K562 (cell line): ENCODE measurements around the gene SAFB.

ENCODE experiments used
- JUND ChIP-seq, 2 experiments: IDR thresholded peaks; 2 replicates in 1 of 2; 3 replicates in 1 of 2; pipeline ENCODE4 v1.6.1; 2011; ENCODE audit warnings: borderline replicate concordance in 2 of 2, low read depth in 2 of 2, low read length in 2 of 2, improper control_type of control experiment in 1 of 2, missing biosample characterization in 1 of 2, missing genetic modification characterization in 1 of 2, missing genetic modification reagents in 1 of 2
- KLF13 ChIP-seq: fragments of 450-650 bp; IDR thresholded peaks from 2 replicates; pipeline ENCODE4 v1.6.1; 2016; ENCODE audit warnings: missing genetic modification characterization, low read depth, mild to moderate bottlenecking, missing compliant biosample characterization, moderate library complexity, borderline replicate concordance
- KLF6 ChIP-seq: fragments of 250-450 bp; sonication (Bioruptor Pico); IDR thresholded peaks from 2 replicates; pipeline ENCODE4 v1.4.0; 2020; ENCODE audit warnings: mild to moderate bottlenecking, moderate library complexity, borderline replicate concordance
- XRCC3 ChIP-seq: fragments of 450-650 bp; IDR thresholded peaks from 2 replicates; pipeline ENCODE4 v1.6.1; 2017; ENCODE audit warnings: mild to moderate bottlenecking, moderate library complexity
- YY1 ChIP-seq, 3 experiments: IDR thresholded peaks; 2 replicates each; pipeline ENCODE4 v1.6.1; 2011; ENCODE audit warnings: low read length in 2 of 3, mild to moderate bottlenecking in 2 of 3, moderate library complexity in 2 of 3, borderline replicate concordance in 1 of 3, control low read depth in 1 of 3, low read depth in 1 of 3; ENCODE audit not compliant: insufficient read depth in 3 of 3, insufficient replicate concordance in 2 of 3, control insufficient read depth in 1 of 3, insufficient read length in 1 of 3; ENCODE audit errors: extremely low read depth in 1 of 3
- ZNF274 ChIP-seq: IDR thresholded peaks from 2 replicates; pipeline ENCODE4 v1.6.1; 2011; ENCODE audit warnings: low read depth, mild to moderate bottlenecking, low read length, moderate library complexity, borderline replicate concordance
- TF ChIP-seq, protein P1 (sequence below): IDR thresholded peaks from 2 replicates; pipeline ENCODE4 v1.6.1; 2011; ENCODE audit warnings: borderline replicate concordance, low read depth, mild to moderate bottlenecking, moderate library complexity, low read length; ENCODE audit not compliant: insufficient read depth, poor library complexity, severe bottlenecking
- TF ChIP-seq, protein P2 (sequence below): IDR thresholded peaks from 2 replicates; pipeline ENCODE4 v1.6.1; 2016; ENCODE audit warnings: missing genetic modification characterization, missing compliant biosample characterization
- TF ChIP-seq, protein P3 (sequence below): fragments of 150-350 bp; IDR thresholded peaks from 2 replicates; pipeline ENCODE4 v1.6.1; 2014; ENCODE audit warnings: low read depth, mild to moderate bottlenecking, low read length, borderline replicate concordance
- TF ChIP-seq, protein P4 (sequence below), 3 experiments: fragments of 200-800 bp in 1 of 3; sonication (Bioruptor generic) in 1 of 3; sonication (generic) in 1 of 3; formaldehyde crosslinking in 1 of 3; IDR thresholded peaks; 2 replicates each; pipeline versions ENCODE4 v1.6.1 to v1.8.0; 2016 to 2022; ENCODE audit warnings: mild to moderate bottlenecking in 2 of 3, missing compliant biosample characterization in 2 of 3, missing genetic modification characterization in 2 of 3, missing genetic modification reagents in 1 of 3
- TF ChIP-seq, protein P5 (sequence below), 3 experiments: IDR thresholded peaks in 2 of 3; conservative IDR thresholded peaks in 1 of 3; 2 replicates each; pipeline ENCODE4 v1.5.1; 2011 to 2012; ENCODE audit warnings: low read length in 3 of 3, mild to moderate bottlenecking in 3 of 3, control low read depth in 2 of 3, improper control_type of control experiment in 1 of 3, inconsistent platforms in 1 of 3, low read depth in 1 of 3, mixed read lengths in 1 of 3, moderate library complexity in 1 of 3; ENCODE audit not compliant: insufficient read depth in 2 of 3

DNA sequence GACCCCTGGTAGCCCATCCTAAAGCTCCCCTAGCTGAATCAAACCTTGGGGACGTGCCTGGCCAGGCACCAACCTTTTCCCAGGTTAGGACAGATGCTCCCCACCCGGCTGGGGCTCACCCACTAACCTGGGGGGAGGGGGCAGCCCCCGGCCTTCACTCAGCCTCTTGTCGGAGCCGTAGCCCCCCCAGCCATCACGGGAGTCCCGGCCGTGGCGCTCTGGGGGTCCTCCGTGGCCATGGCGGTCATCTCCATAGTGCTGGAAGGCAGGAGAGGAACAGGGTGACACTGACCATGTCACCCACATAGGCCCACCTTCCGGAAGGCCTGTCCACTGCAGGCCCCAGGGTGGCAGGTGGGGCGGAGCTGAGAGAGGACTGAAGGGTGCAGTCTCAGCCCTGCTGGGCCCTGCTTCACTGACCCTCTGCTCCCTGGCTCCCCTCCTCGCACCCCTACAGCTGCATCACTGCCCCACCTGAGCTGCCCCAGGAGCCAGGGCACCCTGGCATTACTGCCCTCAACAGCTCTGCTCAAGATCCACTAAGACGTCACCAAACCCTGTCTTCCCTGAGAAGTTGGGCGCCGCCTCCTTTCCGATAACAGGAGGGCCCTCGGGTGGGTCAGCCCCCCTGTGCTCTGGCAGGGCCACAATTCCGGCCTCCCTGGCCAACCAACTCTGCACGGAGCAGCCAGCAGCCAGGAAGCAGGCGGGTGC is 32.6 kb upstream of the SAFB start:
- no peak for TF ChIP-seq KLF13 (tag)
- TF ChIP-seq, protein P1, sequence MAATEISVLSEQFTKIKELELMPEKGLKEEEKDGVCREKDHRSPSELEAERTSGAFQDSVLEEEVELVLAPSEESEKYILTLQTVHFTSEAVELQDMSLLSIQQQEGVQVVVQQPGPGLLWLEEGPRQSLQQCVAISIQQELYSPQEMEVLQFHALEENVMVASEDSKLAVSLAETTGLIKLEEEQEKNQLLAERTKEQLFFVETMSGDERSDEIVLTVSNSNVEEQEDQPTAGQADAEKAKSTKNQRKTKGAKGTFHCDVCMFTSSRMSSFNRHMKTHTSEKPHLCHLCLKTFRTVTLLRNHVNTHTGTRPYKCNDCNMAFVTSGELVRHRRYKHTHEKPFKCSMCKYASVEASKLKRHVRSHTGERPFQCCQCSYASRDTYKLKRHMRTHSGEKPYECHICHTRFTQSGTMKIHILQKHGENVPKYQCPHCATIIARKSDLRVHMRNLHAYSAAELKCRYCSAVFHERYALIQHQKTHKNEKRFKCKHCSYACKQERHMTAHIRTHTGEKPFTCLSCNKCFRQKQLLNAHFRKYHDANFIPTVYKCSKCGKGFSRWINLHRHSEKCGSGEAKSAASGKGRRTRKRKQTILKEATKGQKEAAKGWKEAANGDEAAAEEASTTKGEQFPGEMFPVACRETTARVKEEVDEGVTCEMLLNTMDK: no peak
- no peak for TF ChIP-seq KLF6
- no peak for TF ChIP-seq XRCC3
- TF ChIP-seq, protein P2, sequence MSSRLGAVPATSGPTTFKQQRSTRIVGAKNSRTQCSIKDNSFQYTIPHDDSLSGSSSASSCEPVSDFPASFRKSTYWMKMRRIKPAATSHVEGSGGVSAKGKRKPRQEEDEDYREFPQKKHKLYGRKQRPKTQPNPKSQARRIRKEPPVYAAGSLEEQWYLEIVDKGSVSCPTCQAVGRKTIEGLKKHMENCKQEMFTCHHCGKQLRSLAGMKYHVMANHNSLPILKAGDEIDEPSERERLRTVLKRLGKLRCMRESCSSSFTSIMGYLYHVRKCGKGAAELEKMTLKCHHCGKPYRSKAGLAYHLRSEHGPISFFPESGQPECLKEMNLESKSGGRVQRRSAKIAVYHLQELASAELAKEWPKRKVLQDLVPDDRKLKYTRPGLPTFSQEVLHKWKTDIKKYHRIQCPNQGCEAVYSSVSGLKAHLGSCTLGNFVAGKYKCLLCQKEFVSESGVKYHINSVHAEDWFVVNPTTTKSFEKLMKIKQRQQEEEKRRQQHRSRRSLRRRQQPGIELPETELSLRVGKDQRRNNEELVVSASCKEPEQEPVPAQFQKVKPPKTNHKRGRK (tag): no peak
- TF ChIP-seq, protein P3, sequence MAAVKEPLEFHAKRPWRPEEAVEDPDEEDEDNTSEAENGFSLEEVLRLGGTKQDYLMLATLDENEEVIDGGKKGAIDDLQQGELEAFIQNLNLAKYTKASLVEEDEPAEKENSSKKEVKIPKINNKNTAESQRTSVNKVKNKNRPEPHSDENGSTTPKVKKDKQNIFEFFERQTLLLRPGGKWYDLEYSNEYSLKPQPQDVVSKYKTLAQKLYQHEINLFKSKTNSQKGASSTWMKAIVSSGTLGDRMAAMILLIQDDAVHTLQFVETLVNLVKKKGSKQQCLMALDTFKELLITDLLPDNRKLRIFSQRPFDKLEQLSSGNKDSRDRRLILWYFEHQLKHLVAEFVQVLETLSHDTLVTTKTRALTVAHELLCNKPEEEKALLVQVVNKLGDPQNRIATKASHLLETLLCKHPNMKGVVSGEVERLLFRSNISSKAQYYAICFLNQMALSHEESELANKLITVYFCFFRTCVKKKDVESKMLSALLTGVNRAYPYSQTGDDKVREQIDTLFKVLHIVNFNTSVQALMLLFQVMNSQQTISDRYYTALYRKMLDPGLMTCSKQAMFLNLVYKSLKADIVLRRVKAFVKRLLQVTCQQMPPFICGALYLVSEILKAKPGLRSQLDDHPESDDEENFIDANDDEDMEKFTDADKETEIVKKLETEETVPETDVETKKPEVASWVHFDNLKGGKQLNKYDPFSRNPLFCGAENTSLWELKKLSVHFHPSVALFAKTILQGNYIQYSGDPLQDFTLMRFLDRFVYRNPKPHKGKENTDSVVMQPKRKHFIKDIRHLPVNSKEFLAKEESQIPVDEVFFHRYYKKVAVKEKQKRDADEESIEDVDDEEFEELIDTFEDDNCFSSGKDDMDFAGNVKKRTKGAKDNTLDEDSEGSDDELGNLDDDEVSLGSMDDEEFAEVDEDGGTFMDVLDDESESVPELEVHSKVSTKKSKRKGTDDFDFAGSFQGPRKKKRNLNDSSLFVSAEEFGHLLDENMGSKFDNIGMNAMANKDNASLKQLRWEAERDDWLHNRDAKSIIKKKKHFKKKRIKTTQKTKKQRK: no peak
- TF ChIP-seq, protein P4, sequence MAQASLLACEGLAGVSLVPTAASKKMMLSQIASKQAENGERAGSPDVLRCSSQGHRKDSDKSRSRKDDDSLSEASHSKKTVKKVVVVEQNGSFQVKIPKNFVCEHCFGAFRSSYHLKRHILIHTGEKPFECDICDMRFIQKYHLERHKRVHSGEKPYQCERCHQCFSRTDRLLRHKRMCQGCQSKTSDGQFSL (CRISPR knock-in tag; IDR thresholded peaks at IDR 0.05): no peak
- TF ChIP-seq, protein P4 (tag; IDR thresholded peaks at IDR 0.05): no peak
- no peak for TF ChIP-seq JUND (IDR thresholded peaks at IDR 0.05; ENCODE audit: borderline replicate concordance, low read depth, low read length)
- TF ChIP-seq JUND (tag; IDR thresholded peaks at IDR 0.05; ENCODE audit: borderline replicate concordance, low read depth, low read length): no peak
- TF ChIP-seq ZNF274: no peak
- no peak for TF ChIP-seq YY1 (IDR thresholded peaks at IDR 0.05; ENCODE audit: borderline replicate concordance in 1 of 3, control insufficient read depth in 1 of 3, extremely low read depth in 1 of 3, insufficient read depth in 3 of 3, insufficient read length in 1 of 3, insufficient replicate concordance in 2 of 3, low read depth in 1 of 3, low read length in 2 of 3)
- TF ChIP-seq, protein P5, sequence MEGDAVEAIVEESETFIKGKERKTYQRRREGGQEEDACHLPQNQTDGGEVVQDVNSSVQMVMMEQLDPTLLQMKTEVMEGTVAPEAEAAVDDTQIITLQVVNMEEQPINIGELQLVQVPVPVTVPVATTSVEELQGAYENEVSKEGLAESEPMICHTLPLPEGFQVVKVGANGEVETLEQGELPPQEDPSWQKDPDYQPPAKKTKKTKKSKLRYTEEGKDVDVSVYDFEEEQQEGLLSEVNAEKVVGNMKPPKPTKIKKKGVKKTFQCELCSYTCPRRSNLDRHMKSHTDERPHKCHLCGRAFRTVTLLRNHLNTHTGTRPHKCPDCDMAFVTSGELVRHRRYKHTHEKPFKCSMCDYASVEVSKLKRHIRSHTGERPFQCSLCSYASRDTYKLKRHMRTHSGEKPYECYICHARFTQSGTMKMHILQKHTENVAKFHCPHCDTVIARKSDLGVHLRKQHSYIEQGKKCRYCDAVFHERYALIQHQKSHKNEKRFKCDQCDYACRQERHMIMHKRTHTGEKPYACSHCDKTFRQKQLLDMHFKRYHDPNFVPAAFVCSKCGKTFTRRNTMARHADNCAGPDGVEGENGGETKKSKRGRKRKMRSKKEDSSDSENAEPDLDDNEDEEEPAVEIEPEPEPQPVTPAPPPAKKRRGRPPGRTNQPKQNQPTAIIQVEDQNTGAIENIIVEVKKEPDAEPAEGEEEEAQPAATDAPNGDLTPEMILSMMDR (IDR thresholded peaks at IDR 0.05 in 2 of 3, conservative IDR thresholded peaks at IDR 0.05 in 1 of 3; ENCODE audit: insufficient read depth in 2 of 3, low read depth in 1 of 3, low read length in 3 of 3): no peak
